DMS53 treated with DMSO at 0.1 percent for 48 hours (cell line): ENCODE measurements around the gene PHC1.

ENCODE experiments used
- DNase-seq: peaks from one replicate; lab custom pipeline; 2025; ENCODE audit not compliant: unreplicated experiment; lab: John Stamatoyannopoulos, UW

PHC1 gene

DNA sequence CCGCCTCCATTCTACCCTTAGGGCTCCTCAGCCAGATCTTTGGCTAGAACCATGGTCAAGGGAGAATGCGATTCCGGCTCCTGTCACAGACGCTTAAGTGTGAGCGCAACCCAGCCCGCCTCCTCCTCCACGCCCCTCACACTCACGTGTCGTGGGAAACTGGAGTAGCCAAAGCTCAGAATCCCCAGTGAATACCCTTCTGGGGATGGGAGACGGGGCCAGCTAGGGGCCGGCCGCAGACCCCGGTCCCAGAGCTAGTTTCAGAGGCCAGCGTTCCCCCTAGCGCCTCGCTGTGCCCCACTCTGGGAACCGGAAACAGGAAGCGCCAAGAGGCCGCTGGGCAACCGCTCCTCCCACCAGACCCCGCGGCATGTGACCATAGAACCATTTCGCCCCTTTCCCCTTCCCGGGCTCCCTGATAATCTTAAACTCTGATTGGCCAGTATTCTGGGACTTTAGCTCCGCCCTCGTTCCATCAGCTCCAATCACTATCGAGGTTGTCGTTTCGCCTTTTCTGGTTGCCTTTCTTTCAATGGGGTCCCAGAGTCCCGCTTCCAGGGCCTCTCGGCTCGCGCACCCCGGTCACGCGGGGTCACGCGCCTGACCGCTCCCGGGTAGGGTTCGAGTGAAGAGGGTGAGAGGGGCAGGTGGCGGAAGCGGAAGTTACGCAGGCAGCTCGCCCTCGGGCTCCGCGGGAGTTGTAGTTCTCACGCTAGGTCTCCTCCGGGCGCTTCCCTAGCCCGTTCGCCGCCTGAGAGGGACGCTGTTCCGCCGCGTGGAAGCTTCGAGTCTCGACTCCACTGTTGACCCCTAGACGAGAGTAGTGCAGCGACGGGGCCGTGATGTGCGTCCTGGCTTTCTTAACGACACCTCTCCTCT, 35.3 kb downstream of the PHC1 start, which contains the start of gene M6PR:
Gene M6PR, minus strand, starts transcription at position 304 of the 879 bp plus-strand sequence. CDS start 3,241 bp downstream, outside the sequence.
- DNase-seq, result peak; percentile 100

DNA sequence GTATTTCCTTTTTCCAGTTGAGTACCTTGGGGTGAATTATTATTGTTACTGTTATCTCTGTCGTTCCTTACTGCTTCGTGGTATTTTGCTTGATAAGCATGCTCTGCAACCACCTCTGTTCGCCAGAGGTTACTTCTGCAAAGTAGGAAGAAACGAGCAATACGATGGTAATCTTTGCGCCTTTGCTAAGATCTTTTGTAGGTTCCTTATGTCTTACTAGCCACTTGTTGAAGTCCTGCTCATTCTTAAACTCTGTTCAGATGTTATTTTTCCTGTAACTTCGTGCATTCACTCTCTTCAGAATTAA, 35.9 kb downstream of the PHC1 start:
- DNase-seq, result peak; percentile 97

DNA sequence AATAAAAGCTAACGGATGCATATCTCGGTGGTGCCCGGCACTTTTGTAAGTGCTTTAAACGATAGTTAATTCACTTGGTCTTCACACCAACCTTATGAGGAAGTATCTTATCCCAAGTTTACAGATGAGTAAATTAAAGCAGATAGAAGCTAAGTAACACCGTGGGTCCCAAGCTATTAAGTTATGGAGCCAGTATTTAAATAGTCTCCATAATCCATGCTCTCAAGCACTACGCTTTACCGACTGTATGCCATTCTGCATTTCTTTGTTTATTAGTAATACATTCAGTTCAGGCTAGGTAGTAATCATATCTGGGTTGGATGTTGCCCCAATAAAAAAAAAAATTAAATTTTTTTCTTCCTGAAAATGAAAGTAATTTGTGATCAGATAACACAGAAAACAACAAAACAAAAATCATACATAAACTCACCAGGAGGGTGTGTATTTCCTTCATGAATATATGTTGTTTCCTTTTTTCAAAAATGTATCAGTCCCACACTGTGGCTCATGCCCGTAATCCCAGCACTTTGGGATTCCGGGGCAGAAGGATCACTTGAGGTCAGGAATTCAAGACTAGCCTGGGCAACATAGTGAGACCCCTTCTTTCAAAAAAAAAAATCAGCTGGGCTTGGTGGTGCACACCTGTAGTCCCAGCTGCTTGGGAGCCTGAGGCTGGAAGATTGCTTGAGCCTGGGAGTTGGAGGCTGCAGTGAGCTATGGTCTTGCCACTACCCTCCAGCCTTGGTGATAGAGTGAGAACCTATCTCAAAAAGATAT, 36.6 kb downstream of the PHC1 start:
- DNase-seq, result no peak

DNA sequence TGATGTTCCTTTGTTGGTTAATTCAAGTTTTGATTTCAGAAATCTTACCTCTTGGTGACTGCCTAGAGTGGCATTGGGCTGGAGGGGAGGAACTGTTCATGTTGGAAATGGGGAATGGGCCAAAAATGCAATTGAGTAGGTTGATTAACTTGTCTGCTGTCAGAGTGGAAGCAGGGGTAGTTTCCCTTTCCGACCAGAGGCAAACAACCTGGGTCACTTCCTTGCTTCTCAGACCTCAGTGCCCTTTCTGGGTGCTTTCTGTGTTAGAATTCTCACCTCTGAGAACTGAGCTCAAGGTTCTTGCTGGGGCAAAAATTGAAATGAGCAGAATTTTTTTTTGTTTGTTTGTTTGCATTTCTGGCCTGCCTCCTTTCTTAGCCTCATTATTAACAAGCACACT, 37.4 kb downstream of the PHC1 start:
- DNase-seq, result no peak

DNA sequence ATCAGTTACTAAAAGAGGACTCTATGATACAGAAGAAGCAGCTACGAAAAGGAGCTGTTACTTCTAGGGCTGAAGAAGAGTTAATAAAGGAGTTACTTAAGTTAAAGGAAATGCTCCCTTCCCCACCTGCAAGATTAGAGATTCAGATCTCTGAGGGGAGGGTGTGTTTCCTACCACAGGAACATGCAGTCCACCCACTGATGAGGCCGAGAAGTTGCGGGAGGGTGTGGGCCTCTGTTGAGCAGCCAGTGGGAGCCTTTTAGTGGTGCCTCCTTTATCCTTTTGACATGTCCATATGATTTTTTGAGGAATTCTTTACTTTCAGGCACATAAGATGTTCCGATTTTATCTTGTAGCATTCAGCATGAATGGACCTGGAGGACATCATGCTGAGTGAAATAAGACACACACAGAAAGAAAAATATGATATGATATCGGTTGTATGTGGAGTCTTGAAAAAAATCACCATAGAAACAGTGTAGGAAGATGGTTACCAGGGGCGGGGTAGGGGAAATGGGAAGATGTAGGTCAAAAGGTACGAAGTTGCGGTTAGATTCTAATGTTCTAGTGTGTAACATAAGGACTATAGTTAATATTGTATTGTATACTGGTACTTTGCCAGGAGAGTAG, 39.6 kb downstream of the PHC1 start:
- no peak for DNase-seq

DNA sequence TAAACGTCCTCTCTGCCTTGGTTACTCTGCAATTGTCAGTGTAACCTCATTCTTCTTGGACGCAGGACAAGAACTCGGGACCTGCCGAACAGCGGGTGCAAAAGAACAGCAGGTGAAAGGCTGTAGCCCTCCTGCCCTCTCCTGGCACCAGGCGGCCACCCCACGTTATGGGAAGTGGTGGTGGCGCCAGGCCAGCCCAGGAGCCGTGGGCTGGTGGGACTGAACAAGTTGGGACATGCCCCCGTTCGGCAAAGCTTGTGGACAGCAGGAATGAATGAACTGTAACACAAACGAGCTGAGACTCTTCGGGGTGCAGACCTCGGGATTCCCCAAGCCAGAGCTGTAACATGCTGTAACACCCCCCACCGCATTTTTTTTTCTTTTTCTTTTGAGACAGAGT, 41.8 kb downstream of the PHC1 start:
- no peak for DNase-seq

DNA sequence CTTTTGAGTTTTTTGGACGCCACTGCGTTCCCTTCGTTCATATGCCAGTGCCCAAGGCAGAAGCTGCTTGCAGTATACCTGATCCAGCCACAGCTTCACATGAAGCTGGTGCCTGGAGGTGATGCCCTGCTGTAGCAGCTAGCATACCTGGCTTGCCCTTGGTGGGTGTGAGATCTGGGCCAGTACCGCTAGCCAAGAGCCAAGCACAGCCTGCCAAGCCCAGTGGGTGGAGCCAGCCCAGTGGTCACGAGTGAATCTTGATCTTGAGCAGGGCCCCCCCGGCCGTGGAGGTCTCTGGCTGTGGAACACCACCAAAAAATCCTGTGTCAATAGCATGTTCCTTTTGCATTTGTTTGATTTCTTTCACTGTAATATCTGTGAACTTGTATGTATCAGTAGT, 42.5 kb downstream of the PHC1 start:
- no peak for DNase-seq

DNA sequence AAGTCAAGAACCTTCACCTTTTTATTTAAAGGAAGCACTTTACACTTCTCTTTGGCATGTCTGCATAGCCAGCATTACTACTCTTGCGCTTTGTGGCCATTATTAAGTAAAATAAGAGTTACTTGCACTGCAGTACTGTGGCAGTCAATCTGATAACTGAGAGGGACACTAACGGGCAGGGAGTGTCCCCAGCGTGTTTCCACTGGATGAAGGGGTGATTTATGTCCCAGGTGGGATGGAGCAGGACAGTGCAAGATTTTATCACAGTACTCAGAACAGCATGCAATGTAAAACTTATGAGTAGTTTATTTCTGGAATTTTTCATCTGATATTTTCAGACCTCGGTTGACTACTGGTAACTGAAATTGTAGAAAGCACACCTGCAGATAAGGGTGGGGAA, 43.3 kb downstream of the PHC1 start:
- DNase-seq, result no peak

DNA sequence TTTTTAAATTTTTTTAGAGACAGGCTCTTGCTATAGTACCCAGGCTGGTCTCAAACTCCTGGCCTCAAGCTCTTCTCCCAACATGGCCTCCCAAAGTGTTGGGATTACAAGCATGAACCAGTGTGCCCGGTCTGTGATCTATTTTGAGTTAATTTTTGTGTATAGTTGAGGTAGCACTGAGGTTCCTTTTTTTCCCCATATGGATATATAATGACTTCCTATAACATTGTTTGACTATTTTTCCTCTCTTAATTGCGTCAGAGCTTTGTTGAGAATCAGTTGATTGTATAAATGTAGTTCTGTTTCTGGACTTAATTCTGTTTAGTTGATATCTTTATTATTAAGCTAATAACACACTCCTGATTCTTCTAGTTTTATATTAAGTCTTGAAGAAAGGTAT, 43.8 kb downstream of the PHC1 start:
- no peak for DNase-seq

DNA sequence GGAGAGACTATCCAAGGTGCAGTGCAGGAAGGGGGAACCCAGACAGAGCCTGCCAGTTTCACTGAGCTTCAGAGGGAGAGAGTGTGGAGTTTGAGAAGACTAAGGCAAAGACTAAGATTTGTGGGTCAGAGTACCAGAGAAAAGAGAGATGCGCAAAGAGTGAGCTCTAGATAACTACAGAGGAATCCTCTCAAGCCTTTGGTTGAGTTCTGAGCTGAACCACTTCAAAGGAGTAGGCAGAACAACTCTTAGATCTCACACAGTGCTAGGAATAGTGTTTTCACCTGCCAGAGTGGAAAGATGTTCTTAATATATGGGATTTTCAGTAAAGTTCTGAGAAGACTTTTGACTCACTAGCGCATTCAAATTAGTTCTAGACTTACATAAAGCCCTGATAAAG, 45.9 kb downstream of the PHC1 start:
- no peak for DNase-seq

DNA sequence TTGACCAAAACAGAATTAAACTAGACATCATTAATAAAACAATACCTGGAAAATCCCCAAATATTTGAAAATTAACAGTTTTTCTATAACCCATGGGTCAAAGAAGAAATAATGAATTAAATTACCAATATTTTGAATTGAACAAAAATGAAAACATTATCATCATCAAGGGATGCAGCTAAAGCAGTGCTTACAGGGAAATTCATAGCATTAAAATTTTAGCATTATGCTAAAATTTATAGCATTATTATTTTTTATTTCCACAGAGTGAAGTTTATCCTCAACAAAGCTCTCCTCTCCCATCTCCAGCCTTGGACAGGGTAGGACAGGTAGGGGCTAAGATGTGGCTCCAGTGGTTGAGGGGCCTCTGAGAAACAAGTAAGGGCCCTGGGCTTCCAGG, 54.5 kb downstream of the PHC1 start:
- no peak for DNase-seq

DNA sequence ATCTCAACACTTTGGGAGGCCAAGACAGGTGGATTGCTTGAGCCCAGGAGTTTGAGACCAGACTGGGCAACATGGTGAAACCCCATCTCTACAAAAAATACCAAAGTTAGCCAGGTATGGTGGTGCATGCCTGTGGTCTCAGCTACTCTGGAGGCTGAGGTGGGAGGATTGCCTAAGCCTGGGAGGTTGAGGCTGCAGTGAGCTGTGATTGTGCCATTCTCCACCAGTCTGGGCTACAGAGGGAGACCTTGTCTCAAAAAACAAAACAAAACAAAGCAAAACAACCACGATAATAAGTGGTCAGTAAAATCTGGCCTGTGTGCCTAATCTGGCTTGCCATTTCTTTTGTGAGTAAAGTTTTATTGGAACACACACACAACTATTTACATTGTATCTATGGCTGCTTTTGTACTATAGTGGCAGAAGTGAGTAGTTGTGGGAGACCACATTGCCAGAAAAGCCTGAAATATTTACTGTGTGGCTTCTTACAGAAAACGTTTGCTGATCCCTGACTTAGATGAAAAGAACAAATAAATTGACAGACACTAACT, 55.6 kb downstream of the PHC1 start:
- no peak for DNase-seq

DNA sequence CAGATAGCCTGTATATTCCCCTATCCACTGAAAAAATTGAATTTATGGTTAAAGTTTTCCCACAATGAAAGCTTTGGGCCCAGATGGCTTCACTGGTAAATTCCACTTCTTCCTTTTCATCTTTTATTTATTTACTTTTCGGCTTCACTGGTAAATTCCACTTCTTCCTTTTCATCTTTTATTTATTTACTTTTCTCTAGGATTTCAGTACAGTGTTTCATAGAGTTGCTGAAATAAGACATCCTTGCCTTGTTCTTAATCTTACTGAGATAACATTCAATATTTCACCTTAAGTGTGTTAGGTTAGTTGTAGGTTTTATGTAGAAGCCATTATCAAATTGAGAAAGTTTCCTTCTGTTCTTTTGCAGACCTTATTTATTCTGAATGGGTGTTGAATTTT, 56.1 kb downstream of the PHC1 start:
- peak; percentile 69 for DNase-seq

DNA sequence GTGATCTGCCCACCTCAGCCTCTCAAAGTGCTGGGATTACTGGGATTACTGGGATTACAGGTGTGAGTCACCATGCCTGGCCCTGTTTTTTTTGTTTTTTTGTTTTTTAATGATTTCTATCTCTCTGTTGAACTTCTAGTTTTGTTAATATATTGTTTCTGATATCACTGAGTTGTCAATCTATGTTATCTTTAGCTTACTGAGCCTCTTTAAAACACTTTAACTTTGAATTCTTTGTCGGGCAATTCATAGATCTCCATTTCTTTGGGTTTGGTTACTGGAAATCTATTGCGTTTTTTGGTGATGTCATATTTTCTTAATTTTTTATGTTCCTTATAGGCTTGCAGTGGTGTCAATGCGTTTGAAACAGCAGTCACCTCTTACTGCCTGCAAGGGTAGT, 65.8 kb downstream of the PHC1 start:
- no peak for DNase-seq

DNA sequence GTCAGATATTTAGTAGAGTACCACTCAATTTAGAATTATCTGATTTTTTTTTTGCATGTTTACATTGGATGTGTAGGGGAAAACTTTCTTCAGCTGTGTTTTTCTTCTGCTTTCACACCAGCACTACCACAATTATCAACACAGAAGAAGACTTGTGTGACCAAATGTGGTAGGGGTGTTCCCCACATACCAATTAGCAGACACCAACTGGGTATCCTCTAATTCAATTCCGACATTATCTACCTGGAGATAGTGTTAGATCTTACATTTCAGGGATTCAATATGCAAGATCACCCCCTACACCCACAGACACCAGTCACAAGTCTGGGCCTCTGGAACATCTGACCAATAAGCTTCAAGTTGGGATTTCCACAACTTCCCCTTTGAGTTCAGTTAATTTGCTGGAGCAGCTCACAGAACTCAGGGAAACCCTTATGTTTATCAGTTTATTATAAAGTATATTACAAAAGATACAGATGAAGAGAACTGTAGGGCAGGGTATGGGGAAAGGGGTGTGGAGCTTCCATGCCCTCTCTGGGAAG, 71.0 kb downstream of the PHC1 start:
- DNase-seq, result no peak

DNA sequence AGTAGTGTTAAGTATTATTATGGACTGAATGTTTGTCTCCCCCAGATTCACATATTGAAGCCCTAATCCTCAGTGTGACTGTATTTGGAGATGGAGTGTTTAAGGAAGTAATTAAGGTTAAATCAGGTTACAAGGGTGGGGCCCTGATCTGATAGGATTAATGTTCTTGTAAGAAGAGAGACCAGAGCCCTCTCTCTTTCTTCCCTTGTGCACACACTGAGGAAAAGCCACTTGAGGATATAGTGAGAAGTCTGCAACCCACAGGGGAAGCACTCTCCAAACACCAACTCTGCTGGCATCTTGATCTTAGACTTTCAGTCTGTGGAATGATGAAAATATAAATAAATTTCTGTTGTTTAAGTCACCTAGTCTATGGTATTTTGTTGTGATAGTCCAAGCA, 72.9 kb downstream of the PHC1 start:
- DNase-seq, result no peak

DNA sequence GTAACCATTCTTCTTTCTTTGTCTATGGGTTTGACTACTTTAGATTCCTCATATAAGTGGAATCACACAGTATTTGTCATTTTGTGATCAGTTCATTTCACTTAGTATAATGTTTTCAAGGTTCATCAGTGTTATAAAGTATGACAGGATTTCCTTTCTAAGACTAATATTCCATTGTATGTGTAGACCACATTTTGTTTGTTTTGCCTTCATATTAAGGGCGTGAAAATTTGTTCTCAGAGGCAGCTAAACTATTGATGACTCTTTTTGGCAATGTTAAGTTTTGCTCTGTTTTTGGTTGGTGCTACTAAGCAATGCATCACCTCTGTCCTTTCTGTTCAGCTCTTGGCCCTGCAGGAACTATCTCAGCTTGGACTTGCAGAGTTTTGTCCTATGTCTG, 73.4 kb downstream of the PHC1 start:
- DNase-seq, result no peak

DNA sequence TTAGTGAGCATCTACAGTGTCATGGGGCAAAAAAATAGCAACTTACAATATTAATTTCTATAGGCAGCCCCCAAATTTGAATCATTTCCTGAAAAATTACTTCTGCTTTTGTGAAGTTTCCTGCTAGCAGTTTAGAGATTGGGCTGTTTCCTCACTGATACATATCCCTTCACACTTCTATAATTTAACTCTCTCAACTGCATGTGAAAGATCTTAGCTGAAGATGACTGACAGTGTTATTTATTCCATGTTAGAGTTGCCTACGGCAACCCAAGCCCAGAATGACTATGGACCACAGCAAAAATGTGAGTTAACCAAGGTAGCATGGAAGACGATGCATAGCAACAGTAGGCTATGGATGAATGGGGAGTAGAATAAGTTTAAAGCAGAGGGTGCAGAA, 75.1 kb downstream of the PHC1 start, which contains the start of gene KLRG1:
Gene KLRG1, plus strand, starts transcription at position 134 of the 400 bp plus-strand sequence. Its CDS starts 90 bp downstream, at position 224.
- no peak for DNase-seq
